Measurements from ENCODE around the gene ADGRB3.

The ADGRB3 gene

DNA sequence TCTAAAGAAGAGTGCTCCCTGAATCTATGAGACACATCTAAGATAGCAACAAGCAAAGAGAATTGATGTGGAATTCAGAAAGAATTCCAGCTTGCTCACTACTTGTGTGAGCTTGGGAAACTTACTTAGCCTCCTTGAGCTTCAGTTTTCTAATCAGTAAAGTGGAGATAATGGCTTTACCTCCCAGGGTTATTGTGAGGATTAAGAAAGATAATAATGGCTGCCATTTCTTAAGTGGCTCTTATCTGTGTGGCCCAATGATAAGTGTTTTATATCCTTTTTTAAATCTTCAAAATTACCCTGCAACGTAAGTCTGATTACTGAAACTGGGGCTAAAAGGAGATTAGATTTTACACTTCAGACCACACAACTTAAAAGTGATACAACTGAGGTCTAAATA, 743.2 kb downstream of the ADGRB3 start:
- Histone ChIP-seq H3K36me3 (ENCODE audit: insufficient read depth, low read length) (no peaks in the 10 kb centered on the region), H3K4me2 (ENCODE audit: low read length) (no peak overlapping the region), H3K9ac (ENCODE audit: low read length) (no peak overlapping the region), H2AFZ (ENCODE audit: low read length) (no peak overlapping the region), H3K9me3 (ENCODE audit: low read length) (no peaks in the 10 kb centered on the region), H3K4me3 (ENCODE audit: low read depth, low read length, poor library complexity, severe bottlenecking) (no peak overlapping the region), H3K27me3 (ENCODE audit: insufficient read depth, low read length) (no peaks in the 10 kb centered on the region), H4K20me1 (ENCODE audit: insufficient read depth, low read length) (no peaks in the 10 kb centered on the region), H3K79me2 (ENCODE audit: insufficient read depth, low read length) (no peaks in the 10 kb centered on the region), H3F3A (ENCODE audit: insufficient read depth, low read length) (no peaks in the 10 kb centered on the region), H3K27ac (ENCODE audit: low read depth, low read length, poor library complexity, severe bottlenecking) (no peak overlapping the region), H3K9me2 (ENCODE audit: low read depth, low read length) (no peaks in the 10 kb centered on the region), H3K4me1 (ENCODE audit: insufficient read depth, low read length, severe bottlenecking) (no peaks in the 10 kb centered on the region)
- TF ChIP-seq, protein P1, sequence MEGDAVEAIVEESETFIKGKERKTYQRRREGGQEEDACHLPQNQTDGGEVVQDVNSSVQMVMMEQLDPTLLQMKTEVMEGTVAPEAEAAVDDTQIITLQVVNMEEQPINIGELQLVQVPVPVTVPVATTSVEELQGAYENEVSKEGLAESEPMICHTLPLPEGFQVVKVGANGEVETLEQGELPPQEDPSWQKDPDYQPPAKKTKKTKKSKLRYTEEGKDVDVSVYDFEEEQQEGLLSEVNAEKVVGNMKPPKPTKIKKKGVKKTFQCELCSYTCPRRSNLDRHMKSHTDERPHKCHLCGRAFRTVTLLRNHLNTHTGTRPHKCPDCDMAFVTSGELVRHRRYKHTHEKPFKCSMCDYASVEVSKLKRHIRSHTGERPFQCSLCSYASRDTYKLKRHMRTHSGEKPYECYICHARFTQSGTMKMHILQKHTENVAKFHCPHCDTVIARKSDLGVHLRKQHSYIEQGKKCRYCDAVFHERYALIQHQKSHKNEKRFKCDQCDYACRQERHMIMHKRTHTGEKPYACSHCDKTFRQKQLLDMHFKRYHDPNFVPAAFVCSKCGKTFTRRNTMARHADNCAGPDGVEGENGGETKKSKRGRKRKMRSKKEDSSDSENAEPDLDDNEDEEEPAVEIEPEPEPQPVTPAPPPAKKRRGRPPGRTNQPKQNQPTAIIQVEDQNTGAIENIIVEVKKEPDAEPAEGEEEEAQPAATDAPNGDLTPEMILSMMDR (IDR thresholded peaks at IDR 0.05; ENCODE audit: low read length), result no peak
- TF ChIP-seq EZH2 (IDR thresholded peaks at IDR 0.05; ENCODE audit: borderline replicate concordance, low read length), result no peak

DNA sequence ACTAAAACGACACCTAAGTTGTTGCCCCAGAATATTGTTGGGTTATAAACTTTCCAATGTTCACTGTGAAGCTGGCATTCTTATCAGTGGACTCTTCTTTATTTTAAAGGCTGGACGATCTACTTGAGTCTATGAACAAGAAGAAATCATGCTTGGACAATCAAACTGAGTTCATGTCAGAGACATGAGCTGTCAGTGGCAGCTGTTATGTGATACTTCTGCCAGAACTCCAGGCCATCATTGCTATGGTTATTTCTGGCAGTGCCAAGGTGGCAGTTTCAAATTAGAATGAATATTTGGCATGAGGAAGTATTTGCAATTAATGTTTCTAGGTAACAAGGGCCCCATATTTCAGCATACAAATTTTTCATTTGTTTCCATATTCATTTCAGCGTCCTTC, 744.4 kb downstream of the ADGRB3 start:
- Histone ChIP-seq H3K4me2 (ENCODE audit: low read length) (no peak overlapping the region), H3K9ac (ENCODE audit: low read length) (no peak overlapping the region), H3K9me3 (ENCODE audit: low read length) (no peaks in the 10 kb centered on the region), H3K27me3 (ENCODE audit: insufficient read depth, low read length) (no peaks in the 10 kb centered on the region), H3K4me1 (ENCODE audit: insufficient read depth, low read length, severe bottlenecking) (no peaks in the 10 kb centered on the region), H3K36me3 (ENCODE audit: insufficient read depth, low read length) (no peaks in the 10 kb centered on the region), H3K9me2 (ENCODE audit: low read depth, low read length) (no peaks in the 10 kb centered on the region), H4K20me1 (ENCODE audit: insufficient read depth, low read length) (no peaks in the 10 kb centered on the region), H3K79me2 (ENCODE audit: insufficient read depth, low read length) (no peaks in the 10 kb centered on the region), H3K27ac (ENCODE audit: low read depth, low read length, poor library complexity, severe bottlenecking) (no peak overlapping the region), H3K4me3 (ENCODE audit: low read depth, low read length, poor library complexity, severe bottlenecking) (no peak overlapping the region), H2AFZ (ENCODE audit: low read length) (no peak overlapping the region), H3F3A (ENCODE audit: insufficient read depth, low read length) (no peaks in the 10 kb centered on the region)
- TF ChIP-seq, protein P1 (IDR thresholded peaks at IDR 0.05; ENCODE audit: low read length), result no peak
- TF ChIP-seq EZH2 (IDR thresholded peaks at IDR 0.05; ENCODE audit: borderline replicate concordance, low read length), result no peak

DNA sequence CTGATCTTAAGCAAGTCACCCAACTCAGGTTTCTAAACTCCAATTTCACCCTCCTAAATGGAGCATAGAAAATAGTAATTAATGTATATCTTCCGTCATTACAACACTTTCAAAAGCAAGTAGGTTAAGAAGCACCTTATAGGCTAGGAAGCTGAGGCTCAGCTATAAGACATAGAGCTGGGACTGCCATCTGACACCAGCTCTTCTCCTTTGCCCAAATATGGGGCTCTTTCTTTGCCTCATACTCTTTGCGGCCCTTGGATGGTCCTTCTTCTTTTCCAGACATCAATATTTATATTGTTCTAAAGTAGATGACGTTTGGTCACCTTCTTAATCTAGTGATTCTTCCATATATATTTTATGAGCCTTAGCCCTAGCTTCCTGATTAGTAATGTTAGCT, 748.5 kb downstream of the ADGRB3 start:
- no peaks in the 10 kb centered on the region for H3K79me2 ChIP-seq (ENCODE audit: insufficient read depth, low read length)
- H3K4me2 ChIP-seq (ENCODE audit: low read length), result no peak overlapping the region
- H3F3A ChIP-seq (ENCODE audit: insufficient read depth, low read length), result no peaks in the 10 kb centered on the region
- H3K4me3 ChIP-seq (ENCODE audit: low read depth, low read length, poor library complexity, severe bottlenecking), result no peak overlapping the region
- H3K9me3 ChIP-seq (ENCODE audit: low read length), result no peaks in the 10 kb centered on the region
- H4K20me1 ChIP-seq (ENCODE audit: insufficient read depth, low read length), result no peaks in the 10 kb centered on the region
- no peaks in the 10 kb centered on the region for H3K27me3 ChIP-seq (ENCODE audit: insufficient read depth, low read length)
- H3K9me2 ChIP-seq (ENCODE audit: low read depth, low read length), result no peaks in the 10 kb centered on the region
- H3K4me1 ChIP-seq (ENCODE audit: insufficient read depth, low read length, severe bottlenecking), result no peaks in the 10 kb centered on the region
- TF ChIP-seq, protein P1 (IDR thresholded peaks at IDR 0.05; ENCODE audit: low read length), result no peak
- TF ChIP-seq EZH2 (IDR thresholded peaks at IDR 0.05; ENCODE audit: borderline replicate concordance, low read length), result no peak
- H3K9ac ChIP-seq (ENCODE audit: low read length), result no peak overlapping the region
- H2AFZ ChIP-seq (ENCODE audit: low read length), result no peak overlapping the region
- no peaks in the 10 kb centered on the region for H3K36me3 ChIP-seq (ENCODE audit: insufficient read depth, low read length)
- H3K27ac ChIP-seq (ENCODE audit: low read depth, low read length, poor library complexity, severe bottlenecking), result no peak overlapping the region
